Germinal center (tissue), 1 donor: ENCODE measurements around the gene CEP44.
A peak's percentile ranks its signal among the peaks of the same experiment; 100 is the strongest.
"Not testable (repeated sequence)": the region's sequence is repeated elsewhere in the genome, so short reads cannot be mapped to it uniquely, and the experiment has no call there.

Experiments
- DNase-seq: peaks from one replicate; pipeline ENCODE4 v3.0.0; 2012; ENCODE audit warnings: mixed read lengths, low spot score

Gene CEP44

DNA sequence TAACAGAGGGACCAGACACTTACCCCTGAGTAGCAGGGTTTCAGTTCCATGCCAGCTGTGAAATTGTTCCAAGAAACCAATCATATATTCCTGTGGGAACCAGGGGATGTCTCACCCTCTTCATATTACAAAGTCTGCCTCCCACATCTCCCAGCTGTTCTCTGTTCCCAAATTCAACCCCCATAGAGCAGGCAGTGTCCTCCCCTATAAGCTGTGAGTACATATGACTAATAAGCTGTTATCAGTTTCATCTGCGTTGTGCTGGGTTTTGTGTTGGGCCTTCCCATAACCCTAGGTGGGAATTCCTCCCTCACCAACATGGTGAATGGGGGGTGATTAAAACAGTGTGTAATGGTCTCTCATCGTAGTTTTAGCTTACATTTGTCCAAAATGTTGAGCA lies 41.0 kb downstream of the CEP44 start:
- no peak for DNase-seq

GRCh38 chr4:174332741-174333493 lies 49.2 kb downstream of the CEP44 start:
- DNase-seq = no peak

GRCh38 chr4:174334628-174335027 lies 50.9 kb downstream of the CEP44 start:
- DNase-seq = no peak

DNA sequence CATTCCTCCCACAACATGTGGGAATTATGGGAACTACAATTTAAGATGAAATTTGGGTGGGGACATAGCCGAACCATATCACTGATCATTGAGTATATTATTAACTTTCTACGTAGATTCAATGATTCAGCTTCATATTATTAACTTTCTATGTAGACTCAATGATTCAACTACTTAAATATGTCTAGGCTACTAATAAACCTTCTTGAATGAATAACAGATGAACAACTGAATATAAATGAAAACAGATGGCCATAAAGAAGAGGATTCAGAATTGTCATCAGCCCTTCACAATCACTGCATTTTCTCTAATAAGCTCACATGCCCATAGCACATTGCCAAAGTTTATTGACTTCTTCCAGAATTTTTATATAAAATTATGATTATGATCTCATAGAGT lies 57.0 kb downstream of the CEP44 start:
- DNase-seq = no peak

DNA sequence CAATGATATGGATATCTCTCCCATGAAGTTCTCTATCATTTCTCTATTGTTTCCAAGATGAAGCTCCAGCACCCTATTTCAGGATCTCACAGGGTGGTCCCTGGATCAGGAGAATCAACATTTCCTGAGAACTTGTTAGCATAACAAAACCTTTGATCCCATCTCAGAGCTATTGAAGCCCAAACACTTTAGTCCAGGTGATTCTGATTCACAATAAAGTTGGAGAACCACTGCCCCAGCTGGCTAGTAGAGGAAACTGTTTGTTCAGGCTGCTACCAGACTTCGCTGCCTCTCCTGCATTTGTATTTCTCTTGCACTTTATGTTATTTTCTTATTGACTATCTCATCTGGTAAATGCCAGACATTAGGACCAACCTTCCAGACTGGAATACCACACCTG lies 65.4 kb downstream of the CEP44 start:
- no peak for DNase-seq

- no peak for DNase-seq
These were observed 68.5 kb downstream of the CEP44 start for GRCh38 chr4:174352061-174352819.

DNA sequence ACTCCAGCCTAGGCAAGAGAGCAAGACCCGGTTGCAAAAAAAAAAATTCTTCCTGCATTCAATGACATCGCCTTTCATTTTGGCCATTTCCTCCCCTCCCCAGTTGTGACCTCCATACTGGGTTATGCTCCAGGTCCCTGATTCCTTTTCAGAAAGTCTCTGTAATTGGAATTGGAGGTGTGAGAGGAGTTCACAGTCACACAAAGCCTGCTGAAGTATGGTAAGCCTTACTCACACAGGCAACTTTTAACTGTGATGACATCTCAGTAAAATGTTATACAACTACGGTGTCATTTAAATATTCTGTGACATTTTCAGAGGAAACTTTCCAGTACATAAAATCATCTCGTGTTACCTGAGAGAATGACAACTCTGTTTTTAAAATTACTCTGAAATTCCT lies 73.6 kb downstream of the CEP44 start:
- DNase-seq = no peak

GRCh38 chr4:174358410-174358809 lies 74.7 kb downstream of the CEP44 start:
- no peak for DNase-seq

GRCh38 chr4:174358829-174359228 lies 75.1 kb downstream of the CEP44 start:
- DNase-seq = no peak

GRCh38 chr4:174362340-174362739 lies 78.6 kb downstream of the CEP44 start:
- DNase-seq = no peak

- not testable (repeated sequence) for DNase-seq
These were observed 80.1 kb downstream of the CEP44 start for GRCh38 chr4:174363782-174364181.

DNA sequence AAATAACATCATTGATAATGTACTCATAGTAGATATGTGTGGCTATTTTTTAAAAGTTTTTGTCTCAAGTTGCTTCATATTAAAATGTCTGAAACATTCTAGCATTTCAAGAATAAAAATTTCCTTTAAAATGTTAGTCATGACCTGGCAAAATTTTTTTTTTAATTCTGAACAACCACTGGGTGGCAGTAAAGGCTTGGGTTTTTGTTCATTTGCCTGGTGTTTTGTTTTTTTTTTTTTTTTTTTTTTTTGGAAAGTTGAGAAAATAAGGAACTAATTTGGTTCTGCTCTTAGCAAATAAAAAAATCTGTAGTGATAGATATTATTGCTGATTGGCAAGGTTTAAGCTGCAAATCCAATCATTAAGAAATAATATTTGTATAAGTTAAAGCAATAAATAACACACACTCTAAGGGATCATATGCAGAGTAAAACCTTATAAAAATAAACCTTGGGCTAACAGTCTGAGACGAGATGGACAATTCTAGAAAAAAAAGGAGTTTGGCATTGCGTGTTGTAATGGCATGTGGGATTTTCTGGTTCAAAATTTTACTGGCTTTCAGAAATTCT lies 81.4 kb downstream of the CEP44 start:
- DNase-seq = peak; percentile 6

DNA sequence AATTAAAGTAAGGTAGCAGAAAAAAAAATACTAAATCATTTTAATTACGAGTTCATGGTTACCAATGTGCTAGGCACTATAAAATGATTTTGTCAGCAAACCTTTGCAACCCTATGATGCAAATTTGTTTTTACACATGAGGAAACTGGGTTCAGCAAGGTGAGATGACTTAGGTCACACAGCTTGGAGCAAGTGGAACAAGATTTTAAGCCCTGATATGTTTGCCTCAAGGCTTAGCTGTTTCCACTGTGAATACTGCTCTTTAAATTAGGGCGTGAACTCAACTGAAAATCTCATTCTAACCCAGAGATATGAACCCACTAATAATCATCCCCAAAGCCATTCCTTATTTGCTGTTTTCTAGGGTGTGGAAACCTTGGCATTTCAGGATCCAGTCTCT lies 86.3 kb downstream of the CEP44 start:
- DNase-seq = no peak

GRCh38 chr4:174373821-174374220 lies 90.1 kb downstream of the CEP44 start:
- DNase-seq = no peak

DNA sequence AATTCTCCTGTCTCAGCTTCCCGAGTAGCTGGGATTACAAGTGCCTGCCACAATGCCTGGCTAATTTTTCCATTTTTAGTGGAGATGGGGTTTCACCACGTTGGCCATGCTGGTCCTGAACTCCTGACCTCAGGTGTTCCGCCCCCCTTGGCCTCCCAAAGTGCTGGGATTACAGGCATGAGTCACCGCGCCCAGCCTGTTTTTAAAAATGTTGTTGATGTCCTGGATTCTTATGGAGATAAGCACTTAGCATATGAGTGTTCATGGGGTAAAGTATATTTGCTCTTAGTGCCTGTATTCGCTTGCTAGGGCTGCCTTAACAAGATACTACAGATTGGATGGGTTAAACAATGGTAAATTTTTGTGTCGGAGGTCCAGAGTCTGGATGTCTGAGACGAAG lies 91.7 kb downstream of the CEP44 start:
- no peak for DNase-seq

DNA sequence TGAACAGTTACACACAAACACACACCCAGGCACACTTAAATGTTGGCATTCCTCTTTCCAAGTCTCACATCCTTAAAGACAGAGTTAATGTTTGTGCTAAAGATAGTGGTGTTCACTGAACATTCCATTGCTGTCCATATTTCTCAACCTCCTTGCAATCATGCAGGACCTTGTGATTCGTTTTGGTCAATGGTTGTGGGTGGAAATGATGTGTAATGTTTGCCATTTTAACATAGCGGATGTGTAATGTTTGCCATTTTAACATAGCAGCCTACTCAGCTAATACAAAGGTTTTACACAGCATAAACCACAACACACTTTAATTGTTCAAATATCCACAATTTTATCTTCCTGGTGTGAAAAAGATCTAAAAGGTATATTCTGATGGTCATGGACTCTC lies 93.9 kb downstream of the CEP44 start:
- no peak for DNase-seq

- DNase-seq = no peak
These were observed 95.2 kb downstream of the CEP44 start for GRCh38 chr4:174378951-174379350.

DNA sequence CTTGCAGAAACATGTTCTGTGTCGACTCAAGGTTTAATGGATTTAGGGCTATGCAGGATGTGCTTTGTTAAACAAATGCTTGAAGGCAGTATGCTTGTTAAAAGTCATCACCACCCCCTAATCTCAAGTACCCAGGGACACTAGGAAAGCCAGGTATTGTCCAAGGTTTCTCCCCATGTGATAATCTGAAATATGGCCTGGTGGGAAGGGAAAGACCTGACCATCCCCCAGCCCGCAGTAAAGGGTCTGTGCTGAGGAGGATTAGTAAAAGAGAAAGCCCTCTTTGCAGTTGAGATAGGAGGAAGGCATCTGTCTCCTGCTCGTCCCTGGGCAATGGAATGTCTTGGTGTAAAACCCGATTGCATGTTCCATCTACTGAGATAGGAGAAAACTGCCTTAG lies 96.5 kb downstream of the CEP44 start:
- not testable (repeated sequence) for DNase-seq

DNA sequence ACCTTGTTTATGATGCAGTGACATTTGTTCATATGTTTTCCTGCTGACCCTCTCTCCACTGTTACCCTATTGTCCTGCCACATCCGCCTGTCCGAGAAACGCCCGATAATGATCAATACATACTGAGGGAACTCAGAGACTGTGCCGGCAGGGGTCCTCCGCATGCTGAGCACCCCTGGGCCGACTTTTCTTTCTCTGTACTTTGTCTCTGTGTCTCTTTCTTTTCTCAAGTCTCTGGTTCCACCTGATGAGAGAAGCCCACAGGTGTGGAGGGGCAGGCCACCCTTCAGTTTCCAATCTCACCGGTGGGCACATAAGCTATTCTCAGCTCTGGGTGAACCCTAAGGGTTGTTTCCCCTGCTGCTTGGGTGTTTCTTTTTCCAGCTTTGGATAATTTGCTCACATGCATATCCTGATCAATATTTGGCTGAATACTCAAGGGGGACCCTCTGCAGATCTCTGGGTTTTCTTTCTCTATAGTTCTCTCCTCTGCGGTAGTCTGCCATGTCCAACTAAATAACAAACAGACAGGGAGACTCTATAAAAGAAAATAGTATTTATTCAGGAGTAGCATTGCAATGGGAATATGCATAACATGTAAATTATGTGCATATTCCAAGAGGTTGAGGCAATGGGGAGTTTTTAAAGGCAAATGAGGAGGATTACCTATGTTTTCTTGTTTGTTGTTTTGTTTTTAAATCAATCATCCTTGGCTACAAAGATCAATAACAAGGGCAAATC lies 97.2 kb downstream of the CEP44 start:
- no peak for DNase-seq

GRCh38 chr4:174381440-174381800 lies 97.7 kb downstream of the CEP44 start:
- no peak for DNase-seq
